ENCODE results near the gene PABPN1. TPM values are rescaled to one million over a fixed set of nuclear protein-coding genes. Genes with fewer than 3 reads are reported as not detected.

The PABPN1 gene
- total RNA-seq, 6 experiments from 2014 or later = 128 to 147 (median 137) TPM

DNA sequence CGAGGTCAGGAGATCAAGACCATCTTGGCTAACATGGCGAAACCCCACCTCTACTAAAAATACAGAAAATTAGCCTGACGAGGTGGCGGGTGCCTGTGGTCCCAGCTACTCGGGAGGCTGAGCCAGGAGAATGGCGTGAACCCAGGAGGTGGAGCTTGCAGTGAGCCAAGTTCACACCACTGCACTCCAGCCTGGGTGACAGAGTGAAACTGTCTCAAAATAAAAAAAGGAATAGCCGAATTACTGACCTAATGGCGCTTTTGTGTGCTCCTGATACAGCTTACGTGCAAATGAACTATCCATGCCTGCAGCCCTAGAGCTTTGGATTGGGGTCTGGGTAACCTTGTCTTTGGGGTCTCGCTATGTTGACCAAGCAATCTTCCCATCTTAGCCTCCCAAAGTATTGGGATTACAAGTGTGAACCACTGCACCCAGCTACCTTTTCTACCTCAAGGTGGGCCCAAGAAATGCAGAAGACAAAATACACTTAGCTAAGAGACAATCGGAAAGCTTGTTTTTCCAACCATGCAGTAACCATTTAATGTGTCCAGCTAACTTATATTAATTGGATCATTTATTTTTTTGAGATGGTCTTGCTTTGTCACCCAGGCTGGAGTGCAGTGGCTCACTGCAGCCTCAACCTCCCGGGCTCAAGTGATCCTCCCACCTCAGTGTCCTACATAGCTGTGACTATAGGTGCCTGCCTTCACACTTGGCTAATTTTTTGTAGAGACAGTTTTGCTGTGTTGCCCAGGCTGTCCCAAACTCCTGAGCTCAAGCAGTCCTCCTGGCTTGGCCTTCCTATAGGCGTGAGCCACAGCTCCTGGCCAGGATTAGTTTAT, 5.5 kb downstream of the PABPN1 start:
- Mint-ChIP-seq H3K27ac (no peak overlapping the region), H3K36me3 (ENCODE audit: low read depth) (peaks cover 25% of the 10 kb centered on the region), H3K4me3 (no peak overlapping the region), H3K4me1 (ENCODE audit: low read depth) (peaks cover 13% of the 10 kb centered on the region), H3K27me3 (ENCODE audit: insufficient read depth) (peaks cover 7% of the 10 kb centered on the region), H3K9me3 (no peaks in the 10 kb centered on the region)
- no peak for TF ChIP-seq CTCF (IDR thresholded peaks at IDR 0.05)
- DNase-seq = no peak

DNA sequence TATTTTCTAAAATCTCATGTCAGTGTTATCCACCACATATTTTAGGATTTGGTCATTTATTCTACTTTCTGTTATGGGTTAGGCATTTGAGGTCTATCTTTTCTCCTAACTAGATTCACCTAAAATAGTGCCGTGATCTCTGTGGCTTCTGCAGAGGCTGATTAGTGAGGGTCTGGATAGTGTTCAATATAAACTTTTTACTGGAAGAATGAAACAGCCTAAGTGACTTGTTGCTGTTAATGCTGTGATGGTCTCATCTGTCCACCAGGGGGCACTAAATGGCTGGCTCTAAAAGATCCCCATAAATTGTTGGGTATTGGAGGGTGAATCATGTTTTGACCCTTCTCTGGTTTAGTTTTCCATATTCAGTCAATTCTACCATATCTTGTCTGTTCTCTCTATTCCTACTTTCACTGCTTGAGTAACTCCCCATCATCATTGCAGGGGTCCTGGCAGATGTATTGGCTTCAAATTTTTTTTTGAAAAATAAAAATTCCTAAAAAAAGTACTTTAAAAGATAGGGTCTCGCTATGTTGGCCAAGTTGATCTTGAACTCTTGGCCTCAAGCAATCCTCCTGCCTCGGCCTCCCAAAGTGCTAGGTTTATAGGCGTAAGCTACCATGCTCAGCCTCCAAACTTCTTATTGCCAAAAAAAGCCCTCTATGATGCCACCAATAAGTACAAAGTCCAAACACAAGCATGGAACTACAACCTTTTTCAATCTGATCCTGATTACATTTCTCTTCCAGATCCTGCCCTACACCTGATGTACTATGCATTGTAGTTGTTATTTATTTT, 6.9 kb downstream of the PABPN1 start:
- H3K36me3 Mint-ChIP-seq (ENCODE audit: low read depth) = peaks cover 16% of the 10 kb centered on the region
- DNase-seq = peak; percentile 67
- H3K27ac Mint-ChIP-seq = no peak overlapping the region
- no peak overlapping the region for H3K4me3 Mint-ChIP-seq
- H3K27me3 Mint-ChIP-seq (ENCODE audit: insufficient read depth) = peaks cover 7% of the 10 kb centered on the region; the same call in 1 of the 2 replicates
- H3K4me1 Mint-ChIP-seq (ENCODE audit: low read depth) = peaks cover 6% of the 10 kb centered on the region
- no peaks in the 10 kb centered on the region for H3K9me3 Mint-ChIP-seq
- TF ChIP-seq CTCF (IDR thresholded peaks at IDR 0.05) = peak; percentile 98

DNA sequence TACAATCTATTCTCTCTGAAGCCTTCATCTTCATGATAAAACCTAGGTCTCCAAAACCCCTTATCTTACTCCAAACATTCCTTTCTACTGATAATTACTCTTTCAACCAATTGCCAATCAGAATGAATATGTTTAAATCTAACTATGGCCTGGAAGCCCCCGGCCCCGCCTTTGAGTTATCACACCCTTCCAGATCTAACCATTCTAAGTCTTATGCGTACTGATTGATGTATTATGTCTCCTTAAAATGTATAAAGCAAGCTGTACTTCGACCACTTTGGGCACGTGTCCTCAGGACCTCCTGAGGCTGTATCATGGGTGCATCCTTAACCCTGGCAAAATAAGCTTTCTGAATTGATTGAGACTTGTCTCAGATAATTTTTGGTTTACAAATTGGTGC, 14.4 kb downstream of the PABPN1 start:
- peaks cover 5% of the 10 kb centered on the region; the same call in 1 of the 2 replicates for H3K36me3 Mint-ChIP-seq (ENCODE audit: low read depth)
- no peak overlapping the region for H3K4me3 Mint-ChIP-seq
- no peaks in the 10 kb centered on the region for H3K4me1 Mint-ChIP-seq (ENCODE audit: low read depth)
- TF ChIP-seq CTCF (IDR thresholded peaks at IDR 0.05) = no peak
- peaks cover 9% of the 10 kb centered on the region for H3K27me3 Mint-ChIP-seq (ENCODE audit: insufficient read depth)
- no peak for DNase-seq
- H3K9me3 Mint-ChIP-seq = peaks cover 15% of the 10 kb centered on the region
- H3K27ac Mint-ChIP-seq = no peak overlapping the region

DNA sequence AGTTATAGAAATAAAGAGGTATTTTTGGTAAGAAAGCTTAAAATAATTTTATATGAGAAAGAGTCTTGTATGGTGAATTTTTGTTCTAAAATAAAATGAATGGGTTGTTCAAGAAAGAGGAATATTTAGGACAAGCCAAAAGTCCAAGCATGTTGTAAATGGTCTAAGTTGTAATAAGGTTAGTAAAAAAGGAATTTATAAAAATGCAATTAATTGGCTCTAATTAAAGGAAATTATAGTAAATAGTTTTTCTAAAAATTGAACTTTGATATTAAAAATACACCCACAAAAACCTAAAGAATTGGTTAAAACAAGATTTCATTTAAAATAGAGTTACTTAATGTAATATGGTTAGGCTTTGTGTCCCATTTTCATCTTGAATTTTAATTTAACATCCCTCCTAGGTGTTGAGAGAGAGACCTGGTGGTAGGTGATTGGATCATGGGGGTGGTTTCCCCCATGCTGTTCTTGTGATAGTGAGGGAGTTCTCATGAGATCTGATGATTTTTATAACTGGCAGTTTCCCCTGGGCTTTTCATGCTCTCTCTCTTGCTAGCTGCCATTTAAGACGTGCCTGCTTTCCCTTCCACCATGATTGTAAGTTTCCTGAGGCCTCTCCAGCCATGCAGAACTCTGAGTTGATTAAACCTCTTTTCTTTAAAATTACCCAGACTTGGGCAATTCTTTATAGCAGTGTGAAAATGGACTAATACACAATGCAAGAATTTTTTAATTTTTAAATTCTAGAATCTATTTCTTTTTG, 18.4 kb downstream of the PABPN1 start:
- no peak for TF ChIP-seq CTCF (IDR thresholded peaks at IDR 0.05)
- H3K27ac Mint-ChIP-seq = no peak overlapping the region
- H3K9me3 Mint-ChIP-seq = peaks cover 16% of the 10 kb centered on the region
- peaks cover 6% of the 10 kb centered on the region; the same call in 1 of the 2 replicates for H3K36me3 Mint-ChIP-seq (ENCODE audit: low read depth)
- H3K27me3 Mint-ChIP-seq (ENCODE audit: insufficient read depth) = peaks cover 5% of the 10 kb centered on the region
- H3K4me1 Mint-ChIP-seq (ENCODE audit: low read depth) = no peaks in the 10 kb centered on the region
- no peak for DNase-seq
- H3K4me3 Mint-ChIP-seq = no peak overlapping the region

DNA sequence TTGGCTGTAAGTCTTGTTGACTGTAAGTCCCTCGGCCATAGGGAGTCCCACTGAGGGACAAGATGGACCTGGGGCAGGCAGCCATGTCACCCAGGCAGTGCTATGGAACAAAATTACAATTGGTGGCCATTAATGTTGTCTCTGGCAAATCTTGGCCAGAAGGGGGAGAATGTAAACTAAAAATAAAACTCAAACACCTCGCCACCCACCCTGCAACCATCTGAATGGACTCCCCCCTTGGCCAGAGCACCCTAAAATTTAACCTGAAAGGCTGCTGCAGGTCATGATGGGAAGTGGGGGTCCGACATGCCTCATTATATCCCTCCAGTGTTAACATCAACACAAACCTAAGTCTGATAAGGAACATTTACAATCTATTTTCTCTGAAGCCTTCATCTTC, 23.2 kb downstream of the PABPN1 start:
- TF ChIP-seq CTCF (IDR thresholded peaks at IDR 0.05) = peak; percentile 53
- no peak overlapping the region for H3K4me3 Mint-ChIP-seq
- no peaks in the 10 kb centered on the region for H3K4me1 Mint-ChIP-seq (ENCODE audit: low read depth)
- no peak for DNase-seq
- H3K27me3 Mint-ChIP-seq (ENCODE audit: insufficient read depth) = peaks cover 2% of the 10 kb centered on the region
- peaks cover 6% of the 10 kb centered on the region; the same call in 1 of the 2 replicates for H3K36me3 Mint-ChIP-seq (ENCODE audit: low read depth)
- H3K9me3 Mint-ChIP-seq = peaks cover 11% of the 10 kb centered on the region
- H3K27ac Mint-ChIP-seq = no peak overlapping the region
